ENCODE data around the gene COA8.

The COA8 gene

GRCh38 chr14:103613517-103613916 lies 50.8 kb downstream of the COA8 start:
- no peak for TF ChIP-seq CTCF (IDR thresholded peaks at IDR 0.05; ENCODE audit: low read depth, low read length)
- no peak overlapping the region for H3K4me3 ChIP-seq (ENCODE audit: low read depth, low read length)

- H3K4me3 ChIP-seq (ENCODE audit: low read depth, low read length): no peak overlapping the region
- no peak for TF ChIP-seq CTCF (IDR thresholded peaks at IDR 0.05; ENCODE audit: low read depth, low read length)
These were observed 54.0 kb downstream of the COA8 start for GRCh38 chr14:103616635-103617300.

- H3K4me3 ChIP-seq (ENCODE audit: low read depth, low read length): no peak overlapping the region
- no peak for TF ChIP-seq CTCF (IDR thresholded peaks at IDR 0.05; ENCODE audit: low read depth, low read length)
These were observed 56.3 kb downstream of the COA8 start for GRCh38 chr14:103619057-103619456.

- TF ChIP-seq CTCF (IDR thresholded peaks at IDR 0.05; ENCODE audit: low read depth, low read length): no peak
- H3K4me3 ChIP-seq (ENCODE audit: low read depth, low read length): no peak overlapping the region
These were observed 59.1 kb downstream of the COA8 start for GRCh38 chr14:103621860-103622259.

GRCh38 chr14:103623308-103623707 lies 60.5 kb downstream of the COA8 start:
- H3K4me3 ChIP-seq (ENCODE audit: low read depth, low read length): no peak overlapping the region
- no peak for TF ChIP-seq CTCF (IDR thresholded peaks at IDR 0.05; ENCODE audit: low read depth, low read length)

- TF ChIP-seq CTCF (IDR thresholded peaks at IDR 0.05; ENCODE audit: low read depth, low read length): no peak
- H3K4me3 ChIP-seq (ENCODE audit: low read depth, low read length): no peak overlapping the region
These were observed 61.2 kb downstream of the COA8 start for GRCh38 chr14:103623883-103624482.

- no peak for TF ChIP-seq CTCF (IDR thresholded peaks at IDR 0.05; ENCODE audit: low read depth, low read length)
- H3K4me3 ChIP-seq (ENCODE audit: low read depth, low read length): no peak overlapping the region
These were observed 62.1 kb downstream of the COA8 start for GRCh38 chr14:103624860-103625259.
